Spleen (tissue), 11 donors: ENCODE data around the gene LKAAEAR1. TPM values are rescaled to one million over a fixed set of nuclear protein-coding genes. Genes with fewer than 3 reads are reported as not detected.

Experiments used
- DNase-seq: peaks from one replicate; pipeline ENCODE4 v3.0.0-alpha.2; 2020
- H3K27ac ChIP-seq, 8 donors: fragments of 200-600 bp; sonication (generic) in 7 of 8; 1 replicate in 4 of 8; 2 replicates in 4 of 8; pipeline versions ENCODE4 v1.5.0 to v1.8.0; 2016 to 2021; ENCODE audit warnings: inconsistent platforms in 4 of 8, mild to moderate bottlenecking in 4 of 8, moderate library complexity in 1 of 8
- H3K27me3 ChIP-seq, 7 donors: fragments of 200-600 bp; sonication (generic) in 6 of 7; replicated peaks in 1 of 7; 1 replicate in 4 of 7; 2 replicates in 3 of 7; pipeline versions ENCODE4 v1.5.0 to v1.8.0; 2016 to 2021; ENCODE audit warnings: inconsistent platforms in 3 of 7, mild to moderate bottlenecking in 1 of 7
- H3K36me3 ChIP-seq, 6 donors: fragments of 200-600 bp; sonication (generic) in 5 of 6; 1 replicate in 4 of 6; 2 replicates in 2 of 6; pipeline versions ENCODE4 v1.5.0 to v1.8.0; 2016 to 2021; ENCODE audit warnings: inconsistent platforms in 2 of 6
- H3K4me1 ChIP-seq, 6 donors: fragments of 200-600 bp; sonication (generic) in 5 of 6; 1 replicate in 3 of 6; 2 replicates in 3 of 6; pipeline versions ENCODE4 v1.5.0 to v1.8.0; 2016 to 2021; ENCODE audit warnings: inconsistent platforms in 3 of 6
- H3K4me3 ChIP-seq, 8 donors: fragments of 200-600 bp; sonication (generic) in 7 of 8; 1 replicate in 4 of 8; 2 replicates in 4 of 8; pipeline versions ENCODE4 v1.5.0 to v1.8.0; 2016 to 2021; ENCODE audit warnings: inconsistent platforms in 4 of 8, mild to moderate bottlenecking in 4 of 8, moderate library complexity in 2 of 8
- H3K9me3 ChIP-seq, 8 donors: fragments of 200-600 bp; sonication (generic) in 7 of 8; 1 replicate in 4 of 8; 2 replicates in 4 of 8; pipeline versions ENCODE4 v1.5.0 to v1.8.0; 2016 to 2021; ENCODE audit warnings: inconsistent platforms in 4 of 8
- CTCF ChIP-seq, 11 experiments: fragments of 200-600 bp in 7 of 11; fragments of 450-650 bp in 4 of 11; sonication (generic) in 4 of 11; IDR thresholded peaks in 8 of 11; conservative IDR thresholded peaks in 3 of 11; 1 replicate in 7 of 11; 2 replicates in 4 of 11; pipeline versions ENCODE4 v1.4.0 to v1.8.0; 2016 to 2021; ENCODE audit warnings: antibody characterized with exemption in 11 of 11, inconsistent platforms in 4 of 11, mild to moderate bottlenecking in 1 of 11
- POLR2A ChIP-seq, 3 donors: fragments of 450-650 bp; IDR thresholded peaks; one replicate each; pipeline ENCODE4 v1.5.1; 2017; ENCODE audit warnings: antibody characterized with exemption in 3 of 3, mild to moderate bottlenecking in 1 of 3
- POLR2AphosphoS5 ChIP-seq, 3 donors: sonication (generic); formaldehyde crosslinking; IDR thresholded peaks; one replicate each; pipeline ENCODE4 v1.5.1; 2017; ENCODE audit warnings: antibody characterized with exemption in 3 of 3
- WGBS, 5 donors: extraction: QIAGEN DNeasy Blood & Tissue Kit in 3 of 5; methylation state at CpG; one replicate each; pipeline versions ENCODE4 v1.1.5 to v1.1.7; 2013 to 2018; 5-methylcytosine and 5-hydroxymethylcytosine counted together
- intact Hi-C: fragments of 100-400 bp; cut with DNase I; formaldehyde crosslinking; loops from one replicate; pipeline ENCODE4 v1.15.0; 2023; ENCODE audit warnings: low total_unique reads
- polyA plus RNA-seq, 3 donors: library from polyadenylated mRNA; stranded (reverse); fragments of 200-250 nt; gene quantifications; one replicate each; pipeline ENCODE4 v1.2.1, GENCODE V29; 2013
- total RNA-seq, 7 donors: library from RNA; depleted of rRNA in 3 of 7; stranded (reverse); fragments of >200 nt in 3 of 7; fragmentation: NEBNext Ultra II Directional in 4 of 7; extraction: Animal tissue kit (Norgen Biotek cat#: 25700) in 4 of 7; gene quantifications; one replicate each; pipeline versions ENCODE4 v1.1.0 to v1.2.1, GENCODE V29; 2016 to 2021
- donor health status: healthy with polysubstance abuse.
- donor health status: DM: no; HTN: no; CAD: no; lungs with moderate emphysema.
- donor health status: DM: no; HTN: no; CAD: no.
- donor health status: Bipolar disorder and iron deficiency.
- donor health status: healthy.
- donor health status: DM: no; HTN: no; CAD: no.
- donor health status: DM: yes; HTN: yes; CAD: no.

LKAAEAR1 gene
- total and polyA plus RNA-seq, 10 donors, result 0.26 to 0.66 (median 0.51) TPM; not detected in 6

DNA sequence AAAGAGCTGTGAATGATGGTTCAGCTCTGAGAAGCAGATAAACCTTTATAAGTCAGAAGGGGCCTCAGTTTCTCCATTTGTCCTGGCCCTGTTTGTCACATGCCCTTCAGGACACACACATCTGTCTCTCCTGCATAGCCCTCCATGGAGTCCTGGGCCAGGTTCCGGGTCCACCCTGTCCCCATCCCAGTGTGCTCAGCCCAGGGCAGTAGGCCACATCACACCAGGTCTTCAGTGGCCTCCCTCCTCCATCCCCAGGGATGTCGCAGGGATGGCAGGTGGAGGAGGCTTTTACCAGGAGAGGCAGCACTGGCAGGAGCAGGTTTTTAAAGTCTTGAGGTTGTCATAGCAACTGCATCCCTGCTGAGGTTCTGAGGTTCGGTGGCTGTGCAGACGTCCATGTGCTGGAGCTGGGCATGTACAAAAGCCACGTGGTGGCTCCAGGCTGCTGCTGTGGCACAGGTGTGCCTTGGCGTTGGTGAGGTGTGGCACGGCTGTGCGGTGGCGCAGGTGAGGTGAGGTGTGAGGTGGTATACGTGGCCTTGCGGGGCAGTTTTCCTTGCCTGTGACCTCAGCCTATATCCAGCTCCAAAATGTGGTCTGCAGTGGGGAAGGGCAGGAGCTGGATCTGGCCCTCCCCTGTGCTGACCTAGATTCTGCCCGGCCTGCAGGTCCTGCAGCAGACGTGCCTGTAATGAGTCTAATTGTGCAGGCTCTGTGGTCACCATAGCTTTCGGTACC lies 31.1 kb upstream of the LKAAEAR1 start:
- DNase-seq, result peak; percentile 61
- no peak for TF ChIP-seq POLR2AphosphoS5 (IDR thresholded peaks at IDR 0.05)
- no peak for TF ChIP-seq CTCF (IDR thresholded peaks at IDR 0.05 in 8 of 11, conservative IDR thresholded peaks at IDR 0.05 in 3 of 11)
- no peak for TF ChIP-seq POLR2A (IDR thresholded peaks at IDR 0.05)
- WGBS, 5 donors, result 66 to 90% (median 84%) methylated on average over 9 to 14 of the region's 14 CpGs

GRCh38 chr20:64114356-64114971 lies 30.3 kb upstream of the LKAAEAR1 start:
- peak; percentile 40 for DNase-seq
- intact Hi-C loops, result no loop called here
- TF ChIP-seq POLR2AphosphoS5 (IDR thresholded peaks at IDR 0.05) (no peak), POLR2A (IDR thresholded peaks at IDR 0.05) (no peak), CTCF (IDR thresholded peaks at IDR 0.05 in 8 of 11, conservative IDR thresholded peaks at IDR 0.05 in 3 of 11) (no peak)
- H3K4me3 ChIP-seq, result no peak overlapping the region
- no peaks in the 10 kb centered on the region for H3K9me3 ChIP-seq
- no peak overlapping the region for H3K27ac ChIP-seq
- H3K36me3 ChIP-seq, result no peaks in the 10 kb centered on the region
- H3K27me3 ChIP-seq, result no peaks in the 10 kb centered on the region
- peaks cover 0 to under 1% (median 0%) of the 10 kb centered on the region in 6 donors for H3K4me1 ChIP-seq
- WGBS, 5 donors, result 75 to 90% (median 86%) methylated on average over 10 to 14 of the region's 14 CpGs

More for the DNA sequence above, 31.1 kb upstream of the LKAAEAR1 start:
- Histone ChIP-seq H3K27ac (no peak overlapping the region), H3K27me3 (no peaks in the 10 kb centered on the region), H3K36me3 (no peaks in the 10 kb centered on the region), H3K9me3 (no peaks in the 10 kb centered on the region), H3K4me3 (no peak overlapping the region), H3K4me1 (peaks cover 0 to 9% (median 6%) of the 10 kb centered on the region in 6 donors)
- intact Hi-C loops, result no loop called here

DNA sequence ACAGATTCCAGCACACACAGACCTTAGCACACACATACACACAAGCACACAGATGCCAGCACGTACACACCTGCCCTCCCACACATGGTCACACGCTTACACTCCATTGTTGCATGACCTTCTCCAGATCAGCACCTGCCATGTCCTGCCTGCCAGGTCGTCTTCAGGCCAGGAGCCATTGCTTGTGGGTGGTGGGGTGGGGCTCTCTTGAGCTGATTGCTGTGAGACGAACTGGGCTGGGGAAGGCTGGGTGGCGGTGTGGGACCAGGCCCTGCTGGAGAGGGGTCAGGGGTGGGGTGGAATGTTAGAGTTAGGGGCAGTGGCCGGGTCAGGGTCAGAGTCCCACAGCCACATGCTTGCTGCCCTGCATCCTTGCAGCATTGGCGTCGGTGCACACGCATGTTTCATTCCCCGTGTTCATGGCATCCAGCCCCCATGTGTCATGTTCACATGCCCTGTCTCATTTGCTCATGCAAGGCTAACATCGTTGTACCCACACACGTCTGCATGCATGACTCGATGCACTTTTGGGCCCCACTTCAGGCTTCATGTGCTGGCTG lies 29.7 kb upstream of the LKAAEAR1 start:
- Histone ChIP-seq H3K4me3 (no peak overlapping the region), H3K9me3 (no peaks in the 10 kb centered on the region), H3K36me3 (no peaks in the 10 kb centered on the region), H3K27ac (no peak overlapping the region), H3K4me1 (no peaks in the 10 kb centered on the region), H3K27me3 (no peaks in the 10 kb centered on the region)
- 70 to 84% (median 83%) methylated on average over 13 of the region's 13 CpGs for WGBS, 5 donors
- intact Hi-C loops, result no loop called here
- DNase-seq, result peak; percentile 55
- TF ChIP-seq POLR2AphosphoS5 (IDR thresholded peaks at IDR 0.05) (no peak), CTCF (IDR thresholded peaks at IDR 0.05 in 8 of 11, conservative IDR thresholded peaks at IDR 0.05 in 3 of 11) (no peak), POLR2A (IDR thresholded peaks at IDR 0.05) (no peak)

GRCh38 chr20:64113444-64113775 lies 29.2 kb upstream of the LKAAEAR1 start:
- TF ChIP-seq POLR2AphosphoS5 (IDR thresholded peaks at IDR 0.05) (no peak), POLR2A (IDR thresholded peaks at IDR 0.05) (no peak), CTCF (IDR thresholded peaks at IDR 0.05 in 8 of 11, conservative IDR thresholded peaks at IDR 0.05 in 3 of 11) (no peak)
- intact Hi-C loops, result no loop called here
- no peak overlapping the region for H3K27ac ChIP-seq
- no peaks in the 10 kb centered on the region for H3K9me3 ChIP-seq
- no peaks in the 10 kb centered on the region for H3K36me3 ChIP-seq
- H3K27me3 ChIP-seq, result no peaks in the 10 kb centered on the region
- H3K4me1 ChIP-seq, result peaks cover 0 to 4% (median under 1%) of the 10 kb centered on the region in 6 donors
- no peak overlapping the region for H3K4me3 ChIP-seq
- no peak for DNase-seq
- 65 to 91% (median 79%) methylated on average over 5 to 6 of the region's 6 CpGs for WGBS, 5 donors
